Hematopoietic multipotent progenitor cell treated with erythropoietin and hydrocortisone succinate and interleukin-3 and kit ligand, for 8 days (in vitro differentiated cells): Measurements from ENCODE around the gene GTF2IRD1.
"Not testable (repeated sequence)": the region's sequence is repeated elsewhere in the genome, so short reads cannot be mapped to it uniquely, and the experiment has no call there.

ENCODE experiments used
- DNase-seq: peaks from one replicate; pipeline ENCODE4 v3.0.0-alpha.2; 2015

The GTF2IRD1 gene, protein sequence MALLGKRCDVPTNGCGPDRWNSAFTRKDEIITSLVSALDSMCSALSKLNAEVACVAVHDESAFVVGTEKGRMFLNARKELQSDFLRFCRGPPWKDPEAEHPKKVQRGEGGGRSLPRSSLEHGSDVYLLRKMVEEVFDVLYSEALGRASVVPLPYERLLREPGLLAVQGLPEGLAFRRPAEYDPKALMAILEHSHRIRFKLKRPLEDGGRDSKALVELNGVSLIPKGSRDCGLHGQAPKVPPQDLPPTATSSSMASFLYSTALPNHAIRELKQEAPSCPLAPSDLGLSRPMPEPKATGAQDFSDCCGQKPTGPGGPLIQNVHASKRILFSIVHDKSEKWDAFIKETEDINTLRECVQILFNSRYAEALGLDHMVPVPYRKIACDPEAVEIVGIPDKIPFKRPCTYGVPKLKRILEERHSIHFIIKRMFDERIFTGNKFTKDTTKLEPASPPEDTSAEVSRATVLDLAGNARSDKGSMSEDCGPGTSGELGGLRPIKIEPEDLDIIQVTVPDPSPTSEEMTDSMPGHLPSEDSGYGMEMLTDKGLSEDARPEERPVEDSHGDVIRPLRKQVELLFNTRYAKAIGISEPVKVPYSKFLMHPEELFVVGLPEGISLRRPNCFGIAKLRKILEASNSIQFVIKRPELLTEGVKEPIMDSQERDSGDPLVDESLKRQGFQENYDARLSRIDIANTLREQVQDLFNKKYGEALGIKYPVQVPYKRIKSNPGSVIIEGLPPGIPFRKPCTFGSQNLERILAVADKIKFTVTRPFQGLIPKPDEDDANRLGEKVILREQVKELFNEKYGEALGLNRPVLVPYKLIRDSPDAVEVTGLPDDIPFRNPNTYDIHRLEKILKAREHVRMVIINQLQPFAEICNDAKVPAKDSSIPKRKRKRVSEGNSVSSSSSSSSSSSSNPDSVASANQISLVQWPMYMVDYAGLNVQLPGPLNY

GRCh38 chr7:74453322-74454011 is at the start of gene GTF2IRD1:
GTF2IRD1 (plus strand) TSS chr7:74453906; CDS start chr7:74508081, 54,175 bp downstream.
- peak; percentile 31 for DNase-seq

- DNase-seq, result no peak
Observed at GRCh38 chr7:74404388-74404700, 49.4 kb upstream of the GTF2IRD1 start.

DNA sequence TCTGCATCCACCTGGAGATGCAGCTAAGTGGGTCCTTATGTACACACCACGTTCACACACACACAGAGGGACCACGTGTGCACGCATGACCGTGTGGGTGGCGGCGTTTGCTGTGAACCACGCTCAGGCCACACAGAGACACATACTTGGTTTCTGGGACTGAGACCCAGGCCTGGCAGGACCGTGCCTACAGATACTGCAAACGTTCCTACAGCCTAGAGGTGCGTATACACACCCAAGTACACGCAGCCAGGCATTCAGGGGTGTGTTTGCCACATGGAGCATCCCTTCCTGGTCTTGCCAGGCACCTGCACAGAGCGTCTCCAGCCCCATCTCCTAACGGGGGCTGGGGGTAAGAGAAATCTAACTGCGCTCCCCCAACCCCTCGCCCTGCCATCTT is 49.0 kb upstream of the GTF2IRD1 start:
- no peak for DNase-seq

DNA sequence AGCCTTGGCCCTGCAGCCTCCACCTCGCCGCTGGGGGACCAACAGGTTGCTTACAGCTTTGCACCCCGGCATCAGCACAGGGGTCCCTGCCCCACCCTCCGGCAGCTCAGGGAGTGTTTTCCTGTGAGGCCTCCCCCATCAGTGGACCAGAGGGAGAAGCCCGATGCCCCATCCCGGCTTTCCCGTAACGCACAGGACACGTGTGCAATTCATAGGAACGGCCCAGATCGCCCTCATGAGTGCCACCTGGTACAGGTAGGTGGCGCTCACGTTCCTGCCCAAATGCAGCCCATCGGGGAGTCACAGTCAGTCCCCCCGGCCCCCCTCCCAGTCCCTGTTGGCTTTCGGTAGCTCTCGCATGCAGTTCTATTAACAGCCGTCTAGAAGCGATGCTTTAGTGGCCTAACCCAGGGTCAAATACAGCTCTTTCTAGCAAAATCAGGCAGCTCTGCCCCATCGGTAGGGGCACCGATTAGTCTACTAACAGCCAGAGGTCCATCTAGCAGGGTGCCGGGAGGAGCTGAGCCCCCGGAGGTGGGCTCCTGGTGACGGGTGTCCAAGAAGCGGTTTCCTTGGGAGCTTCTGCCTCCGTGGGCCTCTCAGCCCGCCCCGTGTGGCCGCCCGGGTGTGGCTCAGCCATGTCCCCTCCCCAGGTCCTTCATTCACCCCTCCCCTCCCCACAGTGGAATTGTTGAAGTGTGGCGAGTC is 48.4 kb upstream of the GTF2IRD1 start:
- DNase-seq, result no peak

DNA sequence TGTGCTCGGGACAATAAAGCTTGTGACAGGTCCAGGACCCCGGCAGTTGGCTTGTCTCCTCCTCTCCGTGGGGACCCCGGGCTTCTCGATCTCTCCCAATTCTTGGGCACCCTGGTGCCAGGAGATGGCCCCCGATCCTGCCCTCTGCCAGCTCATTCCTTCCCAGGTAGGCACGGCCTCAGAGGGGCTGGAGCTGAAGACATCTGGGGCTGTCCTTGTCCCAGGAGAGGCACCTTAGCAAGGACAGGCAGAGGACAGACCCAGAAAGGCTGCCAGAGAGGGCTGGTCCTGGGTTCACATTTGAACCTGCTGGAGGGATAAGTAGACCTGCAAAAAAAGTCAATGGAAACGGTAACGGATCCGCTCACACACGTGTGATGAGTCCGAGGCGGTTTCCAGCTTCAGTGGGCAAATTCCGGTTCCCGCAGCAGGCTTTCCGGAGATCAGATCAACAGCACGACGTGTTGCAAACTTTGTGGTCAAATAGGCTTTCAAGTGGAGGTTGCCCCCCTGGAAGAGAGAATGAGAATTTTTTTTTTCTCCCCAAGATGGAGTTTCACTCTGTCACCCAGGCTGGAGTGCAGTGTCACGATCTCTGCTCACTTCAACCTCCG is 47.7 kb upstream of the GTF2IRD1 start:
- no peak for DNase-seq

DNA sequence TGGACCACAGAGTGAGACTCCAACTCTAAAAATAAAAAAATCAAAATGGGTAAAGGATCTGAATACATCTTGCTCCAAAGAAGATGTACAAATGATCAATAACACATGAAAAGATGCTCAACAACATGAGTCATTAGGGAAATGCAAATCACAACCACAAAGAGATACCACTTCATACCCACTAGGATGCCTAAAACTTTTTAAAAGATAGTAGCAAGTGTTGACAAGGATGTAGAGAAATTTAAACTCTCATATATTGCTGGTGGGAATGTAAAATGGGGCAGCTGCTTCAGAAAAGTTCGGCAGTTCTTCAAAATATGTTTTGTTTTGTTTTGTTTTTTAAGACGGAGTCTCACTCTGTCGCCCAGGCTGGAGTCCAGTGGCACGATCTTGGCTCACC is 45.7 kb upstream of the GTF2IRD1 start:
- no peak for DNase-seq

DNA sequence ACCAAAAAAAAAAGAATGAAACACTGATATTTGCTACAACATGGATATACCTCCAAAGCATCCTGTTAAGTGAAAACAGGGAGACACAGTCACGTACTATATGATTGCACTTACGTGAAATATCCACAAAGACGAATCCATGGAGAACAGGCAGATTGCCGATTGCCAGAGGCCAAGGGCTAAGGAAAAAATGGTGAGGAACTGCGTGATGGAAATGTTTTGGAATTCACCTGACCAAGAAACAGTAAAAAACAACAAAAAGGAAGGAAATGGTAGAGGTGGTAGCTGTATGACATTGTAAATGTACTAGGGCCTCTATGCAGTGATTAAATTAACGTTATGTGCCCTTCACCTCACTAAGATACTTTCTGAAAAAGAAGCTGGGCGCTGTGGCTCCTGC is 44.1 kb upstream of the GTF2IRD1 start:
- DNase-seq, result no peak

- DNase-seq, result no peak
Observed at GRCh38 chr7:74410772-74411171, 42.9 kb upstream of the GTF2IRD1 start.

GRCh38 chr7:74411571-74411970 is 42.1 kb upstream of the GTF2IRD1 start:
- not testable (repeated sequence) for DNase-seq

DNA sequence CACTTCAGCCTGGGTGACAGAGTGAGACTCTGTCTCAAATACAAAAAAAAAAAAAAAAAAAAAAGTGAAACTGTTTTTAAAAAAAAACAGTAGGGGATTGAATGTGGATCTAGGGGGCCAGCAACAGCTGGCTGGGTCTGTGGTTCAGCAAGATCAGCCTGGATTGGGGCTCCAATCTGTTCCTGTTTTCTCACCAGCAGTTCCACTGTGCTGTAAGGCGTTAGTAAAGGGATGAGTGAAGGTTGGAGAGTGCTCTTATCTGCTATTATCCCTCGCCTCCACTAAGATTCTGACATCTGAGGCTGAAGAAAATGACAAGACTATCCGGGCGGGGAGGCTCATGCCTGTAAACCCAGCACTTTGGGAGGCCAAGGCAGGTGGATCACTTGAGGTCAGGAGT is 41.6 kb upstream of the GTF2IRD1 start:
- DNase-seq, result peak; percentile 3

DNA sequence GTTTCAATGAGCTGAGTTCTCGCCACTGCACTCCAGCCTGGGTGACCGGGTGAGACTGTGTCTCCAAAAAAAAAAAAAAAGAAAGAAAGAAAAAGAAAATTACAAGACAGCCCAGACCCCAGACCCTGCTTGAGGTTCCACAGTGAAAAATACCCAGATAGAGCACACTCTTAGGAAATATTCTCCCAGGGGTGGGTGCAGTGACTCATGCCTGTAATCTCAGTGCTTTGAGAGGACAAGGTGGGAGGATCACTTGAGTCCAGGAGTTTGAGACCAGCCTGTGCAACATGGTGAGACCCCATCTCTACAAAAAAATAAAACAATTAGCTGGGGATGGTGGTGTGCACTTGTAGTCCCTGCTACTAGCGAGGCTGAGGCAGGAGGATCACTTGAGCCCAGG is 41.1 kb upstream of the GTF2IRD1 start:
- no peak for DNase-seq

- not testable (repeated sequence) for DNase-seq
Observed at GRCh38 chr7:74414595-74415333, 38.9 kb upstream of the GTF2IRD1 start.

GRCh38 chr7:74417419-74417971 is 36.2 kb upstream of the GTF2IRD1 start:
- DNase-seq, result peak; percentile 57

DNA sequence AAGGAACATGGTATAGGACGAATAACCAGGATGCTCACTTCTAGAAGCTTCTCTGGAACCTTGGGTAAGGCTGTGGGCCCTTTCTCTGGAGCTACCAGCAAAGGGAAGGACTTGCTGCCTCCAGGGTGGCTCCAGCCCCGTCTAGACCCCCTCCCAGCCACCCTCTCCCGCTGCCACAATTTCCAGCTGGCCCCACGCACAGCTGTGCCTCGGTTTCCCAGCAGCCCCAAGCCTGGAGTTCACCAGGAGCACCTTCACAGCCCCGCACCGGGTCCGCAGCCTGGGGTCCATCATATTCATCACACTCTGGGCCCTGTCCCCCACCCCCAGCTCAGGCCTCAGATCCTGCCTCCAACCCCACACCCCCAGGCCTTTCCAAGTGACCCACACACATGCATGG is 35.6 kb upstream of the GTF2IRD1 start:
- DNase-seq, result no peak

DNA sequence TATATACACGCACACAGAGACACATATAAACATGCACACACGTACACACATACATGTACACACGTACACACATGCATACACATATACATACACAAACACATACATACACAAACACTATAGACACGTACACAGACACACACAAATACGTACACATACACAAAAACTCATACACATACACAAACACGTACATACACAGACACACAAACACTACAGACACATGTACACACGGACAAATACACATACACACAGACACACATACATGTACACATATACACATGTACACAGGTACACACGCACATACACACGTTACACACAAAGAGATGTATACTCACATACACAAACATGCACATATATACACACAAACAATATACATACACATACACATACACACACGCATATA is 35.2 kb upstream of the GTF2IRD1 start:
- DNase-seq, result no peak

DNA sequence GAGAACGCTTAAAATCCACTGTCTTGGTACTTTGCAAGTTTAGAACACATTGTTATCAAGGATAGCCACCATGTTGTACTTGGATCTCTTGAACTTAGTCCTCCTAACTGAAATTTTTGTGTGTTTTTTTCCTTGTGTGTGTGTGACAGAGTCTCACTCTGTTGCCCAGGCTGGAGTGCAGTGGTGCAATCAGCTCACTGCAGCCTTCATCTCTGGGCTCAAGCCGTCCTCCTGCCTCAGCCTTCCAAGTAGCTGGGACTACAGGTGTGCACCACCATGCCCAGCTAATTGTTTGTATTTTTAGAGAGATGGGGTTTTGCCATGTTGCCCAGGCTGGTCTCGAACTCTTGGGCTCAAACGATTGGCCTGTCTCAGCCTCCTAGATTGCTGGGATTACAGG is 34.5 kb upstream of the GTF2IRD1 start:
- not testable (repeated sequence) for DNase-seq

DNA sequence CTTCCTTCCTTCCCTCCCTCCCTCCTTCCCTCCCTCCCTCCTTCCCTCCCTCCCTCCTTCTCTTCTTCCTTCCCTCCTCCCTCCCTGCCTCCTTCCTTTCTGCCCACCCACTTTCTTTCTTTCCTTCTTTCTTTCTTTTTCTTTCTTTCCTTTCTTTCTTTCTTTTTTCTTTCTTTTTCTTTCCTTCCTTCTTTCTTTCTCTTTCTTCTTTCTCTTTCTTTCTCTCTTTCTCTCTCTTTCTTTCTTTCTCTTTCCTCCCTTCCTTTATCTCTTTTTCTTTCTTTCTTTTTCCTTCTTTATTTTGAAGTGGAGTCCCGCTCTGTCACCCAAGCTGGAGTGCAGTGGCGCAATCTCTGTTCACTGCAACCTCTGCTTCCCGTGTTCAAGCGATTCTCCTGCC is 33.7 kb upstream of the GTF2IRD1 start:
- no peak for DNase-seq

DNA sequence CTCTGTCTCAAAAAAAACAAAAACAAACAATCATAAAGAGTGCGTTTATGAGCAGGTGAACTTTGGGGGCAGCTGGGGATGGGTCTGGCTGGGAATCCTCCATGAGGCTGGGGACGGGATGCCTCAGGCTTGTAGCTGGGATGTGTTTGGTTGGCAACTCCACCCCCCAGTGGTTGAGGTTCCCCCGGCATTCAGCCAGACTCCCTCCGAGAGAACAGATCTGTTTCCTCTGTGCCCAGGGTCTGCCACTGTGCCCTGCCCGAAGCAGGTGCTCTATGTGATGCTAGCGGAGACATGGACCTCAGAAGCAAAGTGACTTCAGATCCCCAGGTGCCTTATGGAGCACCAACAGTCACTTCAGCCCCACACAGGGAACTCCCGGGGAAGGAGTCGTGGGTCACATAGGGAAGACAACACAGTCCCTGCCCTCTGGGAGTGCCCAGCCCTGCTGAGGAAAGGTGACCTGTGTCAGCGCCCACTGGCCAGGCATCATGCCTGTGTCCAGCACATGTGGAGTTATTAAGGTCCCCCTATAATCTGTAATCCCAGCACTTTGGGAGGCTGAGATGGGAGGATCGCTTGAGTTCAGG is 29.3 kb upstream of the GTF2IRD1 start:
- no peak for DNase-seq

- DNase-seq, result no peak
Observed at GRCh38 chr7:74428023-74428422, 25.7 kb upstream of the GTF2IRD1 start.

GRCh38 chr7:74429153-74429747 is 24.5 kb upstream of the GTF2IRD1 start:
- no peak for DNase-seq
